GM19099 (cell line): Measurements from ENCODE around the gene RFC2.

Experiments used
- POLR2A ChIP-seq: IDR thresholded peaks from 3 replicates; pipeline ENCODE4 v1.6.1; 2011; ENCODE audit warnings: low read depth; ENCODE audit not compliant: insufficient read length; ENCODE audit errors: extremely low read depth

The RFC2 gene

DNA sequence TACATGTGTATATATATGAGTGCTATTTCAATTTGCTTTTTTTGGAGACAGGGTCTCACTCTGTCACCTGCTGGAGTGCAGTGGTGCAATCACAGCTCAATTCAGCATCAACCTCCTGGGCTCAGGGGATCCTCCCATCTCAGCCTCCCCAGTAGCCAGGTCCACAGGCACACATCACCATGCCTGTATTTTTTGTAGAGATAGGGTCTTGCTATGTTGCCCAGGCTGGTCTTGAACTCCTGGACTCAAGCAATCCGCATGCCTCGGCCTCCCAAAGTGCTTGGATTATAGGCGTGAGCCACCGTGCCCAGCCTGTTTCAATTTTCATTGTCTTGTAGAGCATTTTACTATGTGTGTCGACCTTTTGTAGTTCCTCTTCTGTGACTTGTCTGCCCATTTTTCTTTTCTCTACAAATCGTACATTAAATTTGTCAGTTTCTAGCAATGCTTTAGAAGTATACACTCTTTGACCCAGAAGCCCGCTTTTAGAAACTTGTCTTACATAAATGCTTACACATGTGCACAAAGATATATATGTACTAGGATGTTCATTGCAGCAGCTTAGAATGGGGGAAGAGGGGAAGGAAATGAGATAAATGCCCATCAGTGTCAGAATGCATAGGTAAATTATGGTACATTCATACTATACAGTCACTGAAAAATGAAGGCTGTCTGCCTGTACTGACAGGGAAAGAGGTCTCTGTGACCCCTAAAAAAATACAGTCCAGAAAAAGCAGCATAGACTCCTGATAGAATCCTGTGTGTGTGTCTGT, 12.2 kb upstream of the RFC2 start:
- TF ChIP-seq POLR2A = no peak

GRCh38 chr7:74263399-74264120, 9.4 kb upstream of the RFC2 start:
- no peak for TF ChIP-seq POLR2A

DNA sequence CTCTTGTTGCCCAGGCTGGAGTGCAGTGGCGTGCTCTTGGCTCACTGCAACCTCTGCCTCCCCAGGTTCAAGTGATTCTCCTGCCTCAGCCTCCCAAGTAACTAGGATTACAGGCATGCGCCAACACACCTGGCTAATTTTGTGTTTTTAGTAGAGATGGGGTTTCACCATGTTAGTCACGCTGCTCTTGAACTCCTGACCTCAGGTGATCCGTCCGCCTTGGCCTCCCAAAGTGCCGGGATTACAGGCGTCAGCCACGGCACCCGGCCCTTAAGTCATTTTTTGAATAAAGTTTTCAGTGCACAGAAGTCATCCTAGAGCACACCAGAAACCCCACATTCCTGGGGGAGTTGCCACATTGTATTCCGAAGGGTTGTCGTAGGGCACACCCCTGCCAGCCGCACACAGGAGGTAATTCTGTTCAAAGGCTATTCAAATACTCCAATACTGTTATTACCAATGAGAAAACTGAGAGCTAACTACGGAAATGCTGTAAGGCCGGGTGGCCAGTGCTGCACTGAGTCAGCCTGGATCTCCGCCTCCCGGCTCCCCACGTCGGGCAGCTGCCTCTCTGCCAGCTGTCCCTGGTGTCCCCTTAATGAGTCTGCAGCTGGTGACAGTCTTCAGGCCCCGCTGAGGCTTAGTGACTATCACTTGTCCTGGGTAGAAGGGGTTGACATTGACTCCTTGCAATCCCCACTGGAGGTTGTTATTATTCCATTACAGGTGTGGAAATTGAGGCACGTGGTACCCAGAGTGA, 8.6 kb upstream of the RFC2 start:
- no peak for TF ChIP-seq POLR2A

GRCh38 chr7:74258639-74259038, 4.4 kb upstream of the RFC2 start:
- no peak for TF ChIP-seq POLR2A

DNA sequence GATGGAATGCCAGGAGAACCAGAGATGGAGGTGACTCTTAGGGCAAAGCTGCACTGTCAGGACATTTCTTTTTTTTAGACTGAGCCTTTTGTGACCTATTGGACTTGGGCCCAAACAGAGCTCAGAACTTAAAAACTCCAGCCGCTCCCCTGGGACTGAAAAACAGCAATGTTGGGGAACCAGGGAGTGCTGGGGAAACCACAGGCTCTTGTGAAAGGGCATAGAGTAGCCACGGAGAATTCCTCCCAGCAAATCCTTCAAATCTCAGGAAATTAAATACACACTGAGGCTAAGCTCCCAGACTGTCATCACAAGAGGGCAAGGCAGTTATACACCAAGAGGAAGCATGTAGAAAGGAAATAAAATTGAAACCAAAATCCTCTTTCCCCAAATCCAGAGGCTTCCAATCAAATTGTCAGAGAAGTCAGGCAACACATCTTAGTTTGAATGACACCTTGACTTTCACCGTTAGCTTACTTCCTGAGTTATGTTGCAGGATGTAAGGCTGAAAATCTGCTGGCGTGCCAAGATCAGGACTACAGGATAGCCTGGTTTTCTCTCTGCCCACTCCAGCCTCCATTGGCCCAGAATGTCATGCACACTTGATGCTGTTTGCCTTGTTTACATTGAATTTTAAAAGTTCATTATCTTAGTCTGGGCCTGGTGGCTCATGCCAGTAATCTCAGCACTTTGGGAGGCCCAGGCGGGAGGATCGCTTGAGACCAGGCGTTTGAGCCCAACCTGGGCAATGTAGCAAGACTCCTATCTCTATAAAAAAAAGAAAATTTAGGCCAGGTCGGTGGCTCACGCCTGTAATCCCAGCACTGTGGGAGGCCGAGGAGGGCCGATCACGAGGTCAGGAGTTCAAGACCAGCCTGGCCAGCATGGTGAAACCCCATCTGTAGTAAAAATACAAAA, 2.6 kb upstream of the RFC2 start:
- TF ChIP-seq POLR2A = no peak

DNA sequence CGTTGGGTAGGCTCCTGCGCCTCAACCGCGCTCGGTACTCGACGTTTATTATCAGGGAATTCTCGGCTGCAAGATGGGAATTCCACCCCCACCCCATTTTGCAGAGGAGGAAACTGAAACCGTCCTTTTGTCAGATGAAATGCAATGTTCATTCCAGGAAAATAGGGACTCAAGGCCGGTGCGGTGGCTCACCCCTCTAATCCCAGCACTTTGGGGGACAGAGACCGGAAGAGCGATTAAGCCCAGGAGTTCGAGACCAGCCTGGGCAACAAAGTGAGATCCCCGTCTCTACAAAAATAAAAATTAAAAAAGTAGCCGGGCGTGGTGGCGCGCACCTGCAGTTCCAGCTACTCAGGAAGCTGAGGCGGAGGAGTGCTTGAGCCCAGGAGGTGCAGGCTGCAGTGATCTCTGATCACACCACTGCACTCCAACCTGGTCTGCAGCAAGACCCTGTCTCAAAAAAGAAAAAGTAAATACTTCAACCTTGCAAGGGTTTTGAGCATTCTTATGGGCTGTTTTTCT, 720 bp upstream of the RFC2 start:
- TF ChIP-seq POLR2A = no peak

DNA sequence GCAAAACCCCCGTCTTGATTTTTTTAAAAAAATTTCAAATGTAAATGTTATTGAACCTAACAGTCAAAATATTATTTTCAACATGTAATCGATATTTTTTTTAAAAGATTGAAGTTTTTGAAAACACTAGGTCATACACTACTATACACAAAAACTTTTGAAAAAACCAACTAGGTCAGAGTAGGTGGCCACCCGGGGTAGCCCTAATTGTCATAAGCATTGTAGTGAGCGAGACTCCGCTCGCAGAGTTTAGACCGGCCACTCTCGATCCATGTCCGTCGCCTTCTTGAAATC, 417 bp downstream of the RFC2 start:
- TF ChIP-seq POLR2A = no peak

DNA sequence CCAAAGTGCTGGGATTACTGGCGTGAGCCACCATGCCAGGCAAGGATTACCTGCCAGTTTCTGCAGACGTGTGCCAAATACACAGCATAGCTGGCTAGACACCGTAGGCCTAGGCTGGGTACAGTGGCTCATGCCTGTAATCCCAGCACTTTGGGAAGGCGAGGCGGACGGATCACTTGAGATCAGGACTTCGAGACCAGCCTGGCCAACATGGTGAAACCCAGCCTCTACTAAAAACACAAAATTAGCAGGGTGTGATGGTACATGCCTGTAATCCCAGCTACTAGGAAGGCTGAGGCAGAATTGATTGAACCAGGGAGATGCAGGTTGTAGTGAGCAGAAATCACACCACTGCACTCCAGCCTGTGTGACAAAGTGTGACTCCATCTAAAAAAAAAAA, 868 bp downstream of the RFC2 start:
- TF ChIP-seq POLR2A = no peak

DNA sequence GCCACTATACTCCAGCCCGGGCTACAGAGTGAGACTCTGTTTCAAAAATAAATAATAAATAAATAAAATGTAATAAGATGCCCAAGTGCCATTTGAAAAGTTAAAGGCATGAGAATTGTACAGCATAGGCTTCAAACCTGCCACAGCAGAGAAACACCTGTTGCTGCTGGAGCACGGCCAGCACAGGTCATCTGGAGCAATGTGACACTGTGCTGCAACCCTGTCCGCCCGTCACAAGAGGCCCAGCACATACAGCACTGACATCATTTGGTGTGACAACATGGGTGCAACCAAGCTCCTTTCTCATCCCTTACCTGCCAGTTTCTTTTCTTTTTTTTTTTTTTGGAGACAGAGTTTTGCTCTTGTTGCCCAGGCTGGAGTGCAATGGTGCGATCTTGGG, 1.3 kb downstream of the RFC2 start:
- no peak for TF ChIP-seq POLR2A

DNA sequence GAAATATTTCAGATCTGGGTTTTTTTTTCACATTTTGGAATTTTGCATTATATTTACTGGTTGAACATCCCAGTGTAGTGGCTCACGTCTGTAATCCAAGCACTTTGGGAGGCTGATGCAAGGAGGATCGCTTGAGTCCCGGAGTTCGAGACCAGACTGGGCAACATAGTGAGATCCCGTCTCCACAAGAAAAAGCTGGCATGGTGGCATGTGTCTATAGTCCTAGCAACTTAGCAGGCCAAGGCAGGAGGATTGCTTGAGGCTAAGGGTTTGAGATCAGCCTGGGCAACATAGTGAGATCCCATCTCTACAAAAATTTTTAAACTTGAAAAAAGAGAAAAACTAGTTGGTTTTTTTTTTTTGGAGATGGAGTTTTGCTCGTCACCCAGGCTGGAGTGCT, 6.0 kb downstream of the RFC2 start:
- no peak for TF ChIP-seq POLR2A

- no peak for TF ChIP-seq POLR2A
Measured at GRCh38 chr7:74246497-74246896, 7.7 kb downstream of the RFC2 start.

GRCh38 chr7:74242122-74242443, 12.1 kb downstream of the RFC2 start:
- no peak for TF ChIP-seq POLR2A

GRCh38 chr7:74240482-74240881, 13.7 kb downstream of the RFC2 start:
- no peak for TF ChIP-seq POLR2A

GRCh38 chr7:74236284-74236683, 17.9 kb downstream of the RFC2 start:
- TF ChIP-seq POLR2A = no peak
